ENCODE results near the gene NCBP2.

The NCBP2 gene

GRCh38 chr3:196967412-196968232 is 25.3 kb upstream of the NCBP2 start:
- no peak for TF ChIP-seq BHLHE40 (IDR thresholded peaks at IDR 0.05; ENCODE audit: borderline replicate concordance)
- TF ChIP-seq FOXA1 (IDR thresholded peaks at IDR 0.05) = no peak
- no peak for TF ChIP-seq LEF1 (IDR thresholded peaks at IDR 0.05; ENCODE audit: borderline replicate concordance)
- no peak for TF ChIP-seq ELF4 (IDR thresholded peaks at IDR 0.05)
- TF ChIP-seq FOXM1 (IDR thresholded peaks at IDR 0.05; ENCODE audit: borderline replicate concordance) = no peak
- TF ChIP-seq ARNT (IDR thresholded peaks at IDR 0.05) = no peak
- TF ChIP-seq L3MBTL2 (conservative IDR thresholded peaks at IDR 0.05) = no peak
- TF ChIP-seq NFRKB (IDR thresholded peaks at IDR 0.05) = no peak
- no peak for TF ChIP-seq TARDBP (IDR thresholded peaks at IDR 0.05)
- TF ChIP-seq ZNF384 (IDR thresholded peaks at IDR 0.05) = no peak
- TF ChIP-seq HDGF (IDR thresholded peaks at IDR 0.05; ENCODE audit: borderline replicate concordance) = no peak
- TF ChIP-seq PKNOX1 (IDR thresholded peaks at IDR 0.05) = no peak
- TF ChIP-seq FOXK2 (IDR thresholded peaks at IDR 0.05) = no peak
- TF ChIP-seq SP1 (IDR thresholded peaks at IDR 0.05) = no peak
- no peak for TF ChIP-seq SUZ12 (IDR thresholded peaks at IDR 0.05)
- TF ChIP-seq CTBP1 (IDR thresholded peaks at IDR 0.05; ENCODE audit: borderline replicate concordance) = no peak
- ChIA-PET POLR2A (no interaction called here), CTCF (no interaction called here)
- DNase-seq (ENCODE audit: extremely low spot score) = no peak

- TF ChIP-seq SUZ12 (IDR thresholded peaks at IDR 0.05) = no peak
- no peak for TF ChIP-seq SP1 (IDR thresholded peaks at IDR 0.05)
- no peak for TF ChIP-seq CTBP1 (IDR thresholded peaks at IDR 0.05; ENCODE audit: borderline replicate concordance)
- no peak for TF ChIP-seq NFRKB (IDR thresholded peaks at IDR 0.05)
- TF ChIP-seq L3MBTL2 (conservative IDR thresholded peaks at IDR 0.05) = no peak
- no peak for TF ChIP-seq FOXA1 (IDR thresholded peaks at IDR 0.05)
- TF ChIP-seq FOXM1 (IDR thresholded peaks at IDR 0.05; ENCODE audit: borderline replicate concordance) = no peak
- TF ChIP-seq ZNF384 (IDR thresholded peaks at IDR 0.05) = no peak
- no peak for TF ChIP-seq HDGF (IDR thresholded peaks at IDR 0.05; ENCODE audit: borderline replicate concordance)
- no peak for TF ChIP-seq FOXK2 (IDR thresholded peaks at IDR 0.05)
- TF ChIP-seq LEF1 (IDR thresholded peaks at IDR 0.05; ENCODE audit: borderline replicate concordance) = no peak
- no peak for TF ChIP-seq ELF4 (IDR thresholded peaks at IDR 0.05)
- no peak for TF ChIP-seq PKNOX1 (IDR thresholded peaks at IDR 0.05)
- no peak for TF ChIP-seq TARDBP (IDR thresholded peaks at IDR 0.05)
- no peak for TF ChIP-seq ARNT (IDR thresholded peaks at IDR 0.05)
- no peak for TF ChIP-seq BHLHE40 (IDR thresholded peaks at IDR 0.05; ENCODE audit: borderline replicate concordance)
- DNase-seq (ENCODE audit: extremely low spot score) = no peak
- ChIA-PET POLR2A (no interaction called here), CTCF (no interaction called here)
Observed at GRCh38 chr3:196966526-196967401, 24.4 kb upstream of the NCBP2 start.

GRCh38 chr3:196965804-196966173 is 23.5 kb upstream of the NCBP2 start:
- TF ChIP-seq SUZ12 (IDR thresholded peaks at IDR 0.05) (no peak), BHLHE40 (IDR thresholded peaks at IDR 0.05; ENCODE audit: borderline replicate concordance) (no peak)
- no peak for DNase-seq (ENCODE audit: extremely low spot score)
- CTCF ChIA-PET = no interaction called here
- POLR2A ChIA-PET = no interaction called here

- ChIA-PET POLR2A (no interaction called here), CTCF (no interaction called here)
- no peak for DNase-seq (ENCODE audit: extremely low spot score)
- TF ChIP-seq PKNOX1 (IDR thresholded peaks at IDR 0.05) (no peak), HDGF (IDR thresholded peaks at IDR 0.05; ENCODE audit: borderline replicate concordance) (no peak), SUZ12 (IDR thresholded peaks at IDR 0.05) (no peak), FOXM1 (IDR thresholded peaks at IDR 0.05; ENCODE audit: borderline replicate concordance) (no peak), FOXK2 (IDR thresholded peaks at IDR 0.05) (no peak), NFRKB (IDR thresholded peaks at IDR 0.05) (no peak), CTBP1 (IDR thresholded peaks at IDR 0.05; ENCODE audit: borderline replicate concordance) (no peak), ZNF384 (IDR thresholded peaks at IDR 0.05) (no peak), FOXA1 (IDR thresholded peaks at IDR 0.05) (no peak), TARDBP (IDR thresholded peaks at IDR 0.05) (no peak), ARNT (IDR thresholded peaks at IDR 0.05) (no peak), SP1 (IDR thresholded peaks at IDR 0.05) (no peak), ELF4 (IDR thresholded peaks at IDR 0.05) (no peak), LEF1 (IDR thresholded peaks at IDR 0.05; ENCODE audit: borderline replicate concordance) (no peak), BHLHE40 (IDR thresholded peaks at IDR 0.05; ENCODE audit: borderline replicate concordance) (no peak)
Observed at GRCh38 chr3:196965112-196965803, 22.9 kb upstream of the NCBP2 start.

GRCh38 chr3:196963631-196963953 is 21.3 kb upstream of the NCBP2 start:
- CTCF ChIA-PET = no interaction called here
- TF ChIP-seq NFRKB (IDR thresholded peaks at IDR 0.05) (no peak), ARNT (IDR thresholded peaks at IDR 0.05) (no peak), ZNF384 (IDR thresholded peaks at IDR 0.05) (no peak), HDGF (IDR thresholded peaks at IDR 0.05; ENCODE audit: borderline replicate concordance) (no peak), ELF4 (IDR thresholded peaks at IDR 0.05) (no peak)
- POLR2A ChIA-PET = no interaction called here
- no peak for DNase-seq (ENCODE audit: extremely low spot score)
